ENCODE measurements around the gene STK11IP.

GRCh38 chr2:219561179-219562048 lies 36.2 kb upstream of the STK11IP start:
- TF ChIP-seq CTCF (IDR thresholded peaks at IDR 0.05) (no peak), PREB (CRISPR knock-in tag; IDR thresholded peaks at IDR 0.05; ENCODE audit: borderline replicate concordance) (no peak), USF2 (CRISPR knock-in tag; IDR thresholded peaks at IDR 0.05) (no peak), MAX (CRISPR knock-in tag; IDR thresholded peaks at IDR 0.05) (no peak), NFYB (CRISPR knock-in tag; conservative IDR thresholded peaks at IDR 0.05; ENCODE audit: low read depth) (no peak), IRF2 (CRISPR knock-in tag; IDR thresholded peaks at IDR 0.05; ENCODE audit: borderline replicate concordance, low read depth) (no peak), FOXP4 (CRISPR knock-in tag; IDR thresholded peaks at IDR 0.05) (no peak), E2F4 (CRISPR knock-in tag; IDR thresholded peaks at IDR 0.05; ENCODE audit: borderline replicate concordance, low read depth) (no peak), AFF4 (CRISPR knock-in tag; IDR thresholded peaks at IDR 0.05; ENCODE audit: borderline replicate concordance) (no peak)
